WTC11 (cell line): ENCODE measurements around the gene SRRM3.
"Not testable (repeated sequence)": the region's sequence is repeated elsewhere in the genome, so short reads cannot be mapped to it uniquely, and the experiment has no call there.

Experiments used
- ATF1 ChIP-seq: sonication (generic); formaldehyde crosslinking; IDR thresholded peaks from 2 replicates; pipeline ENCODE4 v1.8.1; 2023; ENCODE audit warnings: mild to moderate bottlenecking, moderate library complexity, missing genetic modification reagents
- CREB1 ChIP-seq: sonication (generic); formaldehyde crosslinking; IDR thresholded peaks from 2 replicates; pipeline ENCODE4 v1.8.0; 2023; ENCODE audit warnings: mild to moderate bottlenecking, missing genetic modification reagents
- JAZF1 ChIP-seq: fragments of 250-450 bp; sonication (Bioruptor Pico); IDR thresholded peaks from 2 replicates; pipeline ENCODE4 v1.9.0; 2021; ENCODE audit warnings: moderate library complexity, mild to moderate bottlenecking, inconsistent platforms
- NR3C1 ChIP-seq: sonication (generic); formaldehyde crosslinking; conservative IDR thresholded peaks from 2 replicates; pipeline ENCODE4 v1.8.1; 2023; ENCODE audit warnings: low read depth, mild to moderate bottlenecking, missing genetic modification reagents
- OVOL2 ChIP-seq: fragments of 250-450 bp; sonication (Bioruptor Pico); IDR thresholded peaks from 2 replicates; pipeline ENCODE4 v1.9.0; 2021; ENCODE audit warnings: mild to moderate bottlenecking, borderline replicate concordance
- SOX15 ChIP-seq: fragments of 250-450 bp; sonication (Bioruptor Pico); IDR thresholded peaks from 2 replicates; pipeline ENCODE4 v1.9.0; 2021; ENCODE audit warnings: mild to moderate bottlenecking
- TCF7 ChIP-seq: sonication (generic); formaldehyde crosslinking; IDR thresholded peaks from 2 replicates; pipeline ENCODE4 v1.8.0; 2022; ENCODE audit warnings: mild to moderate bottlenecking, low read depth, missing genetic modification reagents, moderate library complexity
- ZNF138 ChIP-seq: sonication (generic); formaldehyde crosslinking; conservative IDR thresholded peaks from 2 replicates; pipeline ENCODE4 v1.8.1; 2022; ENCODE audit warnings: mild to moderate bottlenecking, moderate library complexity, missing genetic modification reagents
- ZNF317 ChIP-seq: sonication (generic); formaldehyde crosslinking; IDR thresholded peaks from 2 replicates; pipeline ENCODE4 v1.8.1; 2023; ENCODE audit warnings: low read depth, mild to moderate bottlenecking, moderate library complexity, missing genetic modification reagents, borderline replicate concordance
- TF ChIP-seq, protein P1 (sequence below): sonication (generic); formaldehyde crosslinking; IDR thresholded peaks from 2 replicates; pipeline ENCODE4 v1.8.1; 2022; ENCODE audit warnings: mild to moderate bottlenecking, moderate library complexity, missing genetic modification reagents
- TF ChIP-seq, protein P2 (sequence below): fragments of 200-600 bp; IDR thresholded peaks from 2 replicates; pipeline ENCODE4 v1.8.0; 2022; ENCODE audit warnings: antibody characterized with exemption
- TF ChIP-seq, protein P3 (sequence below): sonication (generic); formaldehyde crosslinking; IDR thresholded peaks from 2 replicates; pipeline ENCODE4 v1.8.0; 2022; ENCODE audit warnings: mild to moderate bottlenecking, missing genetic modification reagents
- TF ChIP-seq, protein P4 (sequence below): sonication (generic); formaldehyde crosslinking; IDR thresholded peaks from 2 replicates; pipeline ENCODE4 v1.8.1; 2022; ENCODE audit warnings: low read depth, mild to moderate bottlenecking, moderate library complexity, missing genetic modification reagents, borderline replicate concordance
- TF ChIP-seq, protein P5 (sequence below): sonication (generic); formaldehyde crosslinking; IDR thresholded peaks from 2 replicates; pipeline ENCODE4 v1.8.1; 2023; ENCODE audit warnings: mild to moderate bottlenecking, missing genetic modification reagents, moderate library complexity

DNA sequence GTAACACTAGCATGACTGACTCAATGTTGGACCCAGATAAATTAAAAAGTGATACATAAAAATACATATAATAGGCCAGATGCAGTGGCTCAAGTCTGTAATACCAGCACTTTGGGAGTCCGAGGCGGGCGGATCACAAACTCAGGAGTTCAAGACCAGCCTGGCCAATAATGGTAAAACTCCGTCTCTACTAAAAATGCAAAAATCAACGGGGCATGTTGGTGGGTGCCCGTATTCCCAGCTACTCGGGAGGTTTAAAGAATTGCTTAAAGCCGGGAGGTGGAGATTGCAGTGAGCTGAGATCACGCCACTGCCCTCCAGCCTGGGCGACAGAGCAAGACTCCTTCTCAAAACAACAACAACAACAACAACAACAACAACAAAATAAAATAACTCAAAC is 43.3 kb upstream of the SRRM3 start:
- TF ChIP-seq, protein P1, sequence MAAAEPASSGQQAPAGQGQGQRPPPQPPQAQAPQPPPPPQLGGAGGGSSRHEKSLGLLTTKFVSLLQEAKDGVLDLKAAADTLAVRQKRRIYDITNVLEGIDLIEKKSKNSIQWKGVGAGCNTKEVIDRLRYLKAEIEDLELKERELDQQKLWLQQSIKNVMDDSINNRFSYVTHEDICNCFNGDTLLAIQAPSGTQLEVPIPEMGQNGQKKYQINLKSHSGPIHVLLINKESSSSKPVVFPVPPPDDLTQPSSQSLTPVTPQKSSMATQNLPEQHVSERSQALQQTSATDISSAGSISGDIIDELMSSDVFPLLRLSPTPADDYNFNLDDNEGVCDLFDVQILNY (CRISPR knock-in tag) = not testable (repeated sequence)
- TF ChIP-seq, protein P2, sequence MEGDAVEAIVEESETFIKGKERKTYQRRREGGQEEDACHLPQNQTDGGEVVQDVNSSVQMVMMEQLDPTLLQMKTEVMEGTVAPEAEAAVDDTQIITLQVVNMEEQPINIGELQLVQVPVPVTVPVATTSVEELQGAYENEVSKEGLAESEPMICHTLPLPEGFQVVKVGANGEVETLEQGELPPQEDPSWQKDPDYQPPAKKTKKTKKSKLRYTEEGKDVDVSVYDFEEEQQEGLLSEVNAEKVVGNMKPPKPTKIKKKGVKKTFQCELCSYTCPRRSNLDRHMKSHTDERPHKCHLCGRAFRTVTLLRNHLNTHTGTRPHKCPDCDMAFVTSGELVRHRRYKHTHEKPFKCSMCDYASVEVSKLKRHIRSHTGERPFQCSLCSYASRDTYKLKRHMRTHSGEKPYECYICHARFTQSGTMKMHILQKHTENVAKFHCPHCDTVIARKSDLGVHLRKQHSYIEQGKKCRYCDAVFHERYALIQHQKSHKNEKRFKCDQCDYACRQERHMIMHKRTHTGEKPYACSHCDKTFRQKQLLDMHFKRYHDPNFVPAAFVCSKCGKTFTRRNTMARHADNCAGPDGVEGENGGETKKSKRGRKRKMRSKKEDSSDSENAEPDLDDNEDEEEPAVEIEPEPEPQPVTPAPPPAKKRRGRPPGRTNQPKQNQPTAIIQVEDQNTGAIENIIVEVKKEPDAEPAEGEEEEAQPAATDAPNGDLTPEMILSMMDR = not testable (repeated sequence)
- TF ChIP-seq, protein P3, sequence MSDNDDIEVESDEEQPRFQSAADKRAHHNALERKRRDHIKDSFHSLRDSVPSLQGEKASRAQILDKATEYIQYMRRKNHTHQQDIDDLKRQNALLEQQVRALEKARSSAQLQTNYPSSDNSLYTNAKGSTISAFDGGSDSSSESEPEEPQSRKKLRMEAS (CRISPR knock-in tag) = not testable (repeated sequence)
- not testable (repeated sequence) for TF ChIP-seq OVOL2 (CRISPR knock-in tag); ZNF138 (CRISPR knock-in tag); NR3C1; ATF1 (CRISPR knock-in tag); TCF7; JAZF1 (CRISPR knock-in tag); ZNF317 (CRISPR knock-in tag); SOX15; CREB1
- TF ChIP-seq, protein P4, sequence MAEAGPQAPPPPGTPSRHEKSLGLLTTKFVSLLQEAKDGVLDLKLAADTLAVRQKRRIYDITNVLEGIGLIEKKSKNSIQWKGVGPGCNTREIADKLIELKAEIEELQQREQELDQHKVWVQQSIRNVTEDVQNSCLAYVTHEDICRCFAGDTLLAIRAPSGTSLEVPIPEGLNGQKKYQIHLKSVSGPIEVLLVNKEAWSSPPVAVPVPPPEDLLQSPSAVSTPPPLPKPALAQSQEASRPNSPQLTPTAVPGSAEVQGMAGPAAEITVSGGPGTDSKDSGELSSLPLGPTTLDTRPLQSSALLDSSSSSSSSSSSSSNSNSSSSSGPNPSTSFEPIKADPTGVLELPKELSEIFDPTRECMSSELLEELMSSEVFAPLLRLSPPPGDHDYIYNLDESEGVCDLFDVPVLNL (CRISPR knock-in tag) = not testable (repeated sequence)
- TF ChIP-seq, protein P5, sequence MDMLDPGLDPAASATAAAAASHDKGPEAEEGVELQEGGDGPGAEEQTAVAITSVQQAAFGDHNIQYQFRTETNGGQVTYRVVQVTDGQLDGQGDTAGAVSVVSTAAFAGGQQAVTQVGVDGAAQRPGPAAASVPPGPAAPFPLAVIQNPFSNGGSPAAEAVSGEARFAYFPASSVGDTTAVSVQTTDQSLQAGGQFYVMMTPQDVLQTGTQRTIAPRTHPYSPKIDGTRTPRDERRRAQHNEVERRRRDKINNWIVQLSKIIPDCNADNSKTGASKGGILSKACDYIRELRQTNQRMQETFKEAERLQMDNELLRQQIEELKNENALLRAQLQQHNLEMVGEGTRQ (CRISPR knock-in tag) = not testable (repeated sequence)
